Activated naive CD4-positive, alpha-beta T cell treated with anti-CD3 and anti-CD28 coated beads, Interleukin-2, amount 50 U/mL, for 24 hours (primary cell): ENCODE data around the gene GALNT7.
"Not testable (repeated sequence)": the region's sequence is repeated elsewhere in the genome, so short reads cannot be mapped to it uniquely, and the experiment has no call there.

ENCODE experiments used
- H3K27ac Mint-ChIP-seq: one replicate; pipeline ENCODE4 v1.8.0; 2021; ENCODE audit warnings: mild to moderate bottlenecking, mixed read lengths
- H3K27me3 Mint-ChIP-seq: one replicate; pipeline ENCODE4 v1.8.0; 2021; ENCODE audit warnings: mixed read lengths
- H3K36me3 Mint-ChIP-seq: one replicate; pipeline ENCODE4 v1.8.0; 2021; ENCODE audit warnings: mixed read lengths
- H3K4me1 Mint-ChIP-seq: one replicate; pipeline ENCODE4 v1.8.0; 2021; ENCODE audit warnings: mixed read lengths
- H3K4me3 Mint-ChIP-seq: one replicate; pipeline ENCODE4 v1.8.0; 2021; ENCODE audit warnings: mild to moderate bottlenecking, mixed read lengths
- H3K9me3 Mint-ChIP-seq: one replicate; pipeline ENCODE4 v1.8.0; 2021; ENCODE audit warnings: mixed read lengths

GALNT7 gene

GRCh38 chr4:173202395-173202794, 33.8 kb downstream of the GALNT7 start:
- Mint-ChIP-seq H3K27ac (no peak overlapping the region), H3K4me3 (no peak overlapping the region), H3K27me3 (no peaks in the 10 kb centered on the region)

GRCh38 chr4:173205656-173206055, 37.0 kb downstream of the GALNT7 start:
- peaks cover 10% of the 10 kb centered on the region for H3K9me3 Mint-ChIP-seq
- peaks cover 27% of the 10 kb centered on the region for H3K36me3 Mint-ChIP-seq
- no peaks in the 10 kb centered on the region for H3K27me3 Mint-ChIP-seq
- no peak overlapping the region for H3K4me3 Mint-ChIP-seq
- peaks cover 11% of the 10 kb centered on the region for H3K4me1 Mint-ChIP-seq
- no peak overlapping the region for H3K27ac Mint-ChIP-seq

More at GRCh38 chr4:173202395-173202794, 33.8 kb downstream of the GALNT7 start:
- Mint-ChIP-seq H3K36me3 (peaks cover 22% of the 10 kb centered on the region), H3K9me3 (peaks cover 10% of the 10 kb centered on the region), H3K4me1 (peaks cover 26% of the 10 kb centered on the region)

GRCh38 chr4:173208420-173208819, 39.8 kb downstream of the GALNT7 start:
- peaks cover 26% of the 10 kb centered on the region for H3K36me3 Mint-ChIP-seq
- H3K4me1 Mint-ChIP-seq: peaks cover 28% of the 10 kb centered on the region
- H3K27ac Mint-ChIP-seq: no peak overlapping the region
- no peak overlapping the region for H3K4me3 Mint-ChIP-seq
- H3K27me3 Mint-ChIP-seq: no peaks in the 10 kb centered on the region
- H3K9me3 Mint-ChIP-seq: peaks cover 10% of the 10 kb centered on the region

GRCh38 chr4:173211222-173211621, 42.6 kb downstream of the GALNT7 start:
- no peaks in the 10 kb centered on the region for H3K27me3 Mint-ChIP-seq
- H3K27ac Mint-ChIP-seq: no peak overlapping the region
- no peak overlapping the region for H3K4me3 Mint-ChIP-seq
- H3K9me3 Mint-ChIP-seq: no peaks in the 10 kb centered on the region
- peaks cover 9% of the 10 kb centered on the region for H3K36me3 Mint-ChIP-seq
- H3K4me1 Mint-ChIP-seq: peaks cover 26% of the 10 kb centered on the region

- H3K9me3 Mint-ChIP-seq: no peaks in the 10 kb centered on the region
- H3K4me1 Mint-ChIP-seq: peaks cover 24% of the 10 kb centered on the region
- peaks cover 6% of the 10 kb centered on the region for H3K36me3 Mint-ChIP-seq
- no peaks in the 10 kb centered on the region for H3K27me3 Mint-ChIP-seq
- no peak overlapping the region for H3K27ac Mint-ChIP-seq
- no peak overlapping the region for H3K4me3 Mint-ChIP-seq
These were observed 43.2 kb downstream of the GALNT7 start for GRCh38 chr4:173211838-173212237.

- peaks cover 6% of the 10 kb centered on the region for H3K36me3 Mint-ChIP-seq
- H3K4me1 Mint-ChIP-seq: peaks cover 29% of the 10 kb centered on the region
- H3K27ac Mint-ChIP-seq: no peak overlapping the region
- H3K4me3 Mint-ChIP-seq: no peak overlapping the region
- no peaks in the 10 kb centered on the region for H3K27me3 Mint-ChIP-seq
- H3K9me3 Mint-ChIP-seq: no peaks in the 10 kb centered on the region
These were observed 43.8 kb downstream of the GALNT7 start for GRCh38 chr4:173212379-173212778.

- H3K4me3 Mint-ChIP-seq: no peak overlapping the region
- peaks cover 38% of the 10 kb centered on the region for H3K4me1 Mint-ChIP-seq
- no peaks in the 10 kb centered on the region for H3K9me3 Mint-ChIP-seq
- H3K36me3 Mint-ChIP-seq: peaks cover 6% of the 10 kb centered on the region
- no peaks in the 10 kb centered on the region for H3K27me3 Mint-ChIP-seq
- no peak overlapping the region for H3K27ac Mint-ChIP-seq
These were observed 44.7 kb downstream of the GALNT7 start for GRCh38 chr4:173213296-173213695.

GRCh38 chr4:173214231-173214630, 45.6 kb downstream of the GALNT7 start:
- no peak overlapping the region for H3K4me3 Mint-ChIP-seq
- H3K9me3 Mint-ChIP-seq: no peaks in the 10 kb centered on the region
- no peak overlapping the region for H3K27ac Mint-ChIP-seq
- H3K36me3 Mint-ChIP-seq: peaks cover 3% of the 10 kb centered on the region
- peaks cover 47% of the 10 kb centered on the region for H3K4me1 Mint-ChIP-seq
- no peaks in the 10 kb centered on the region for H3K27me3 Mint-ChIP-seq

- no peak overlapping the region for H3K4me3 Mint-ChIP-seq
- H3K27me3 Mint-ChIP-seq: no peaks in the 10 kb centered on the region
- peaks cover 52% of the 10 kb centered on the region for H3K4me1 Mint-ChIP-seq
- peaks cover 2% of the 10 kb centered on the region for H3K36me3 Mint-ChIP-seq
- no peak overlapping the region for H3K27ac Mint-ChIP-seq
- H3K9me3 Mint-ChIP-seq: no peaks in the 10 kb centered on the region
These were observed 46.0 kb downstream of the GALNT7 start for GRCh38 chr4:173214661-173215060.

- H3K27ac Mint-ChIP-seq: no peak overlapping the region
- no peaks in the 10 kb centered on the region for H3K27me3 Mint-ChIP-seq
- H3K4me1 Mint-ChIP-seq: peaks cover 50% of the 10 kb centered on the region
- no peak overlapping the region for H3K4me3 Mint-ChIP-seq
- peaks cover 3% of the 10 kb centered on the region for H3K36me3 Mint-ChIP-seq
- H3K9me3 Mint-ChIP-seq: no peaks in the 10 kb centered on the region
These were observed 48.5 kb downstream of the GALNT7 start for GRCh38 chr4:173217075-173217474.

- H3K4me3 Mint-ChIP-seq: no peak overlapping the region
- peaks cover 3% of the 10 kb centered on the region for H3K36me3 Mint-ChIP-seq
- H3K27ac Mint-ChIP-seq: no peak overlapping the region
- H3K9me3 Mint-ChIP-seq: no peaks in the 10 kb centered on the region
- peaks cover 51% of the 10 kb centered on the region for H3K4me1 Mint-ChIP-seq
- H3K27me3 Mint-ChIP-seq: no peaks in the 10 kb centered on the region
These were observed 49.1 kb downstream of the GALNT7 start for GRCh38 chr4:173217727-173218126.

GRCh38 chr4:173218411-173219125, 50.0 kb downstream of the GALNT7 start:
- Mint-ChIP-seq H3K4me1 (peaks cover 48% of the 10 kb centered on the region), H3K27ac (no peak overlapping the region), H3K4me3 (no peak overlapping the region), H3K36me3 (peaks cover 3% of the 10 kb centered on the region), H3K9me3 (no peaks in the 10 kb centered on the region), H3K27me3 (no peaks in the 10 kb centered on the region)

GRCh38 chr4:173219126-173219437, 50.5 kb downstream of the GALNT7 start:
- not testable (repeated sequence) for H3K27me3 Mint-ChIP-seq, H3K27ac Mint-ChIP-seq, H3K9me3 Mint-ChIP-seq, H3K4me3 Mint-ChIP-seq, H3K36me3 Mint-ChIP-seq
- H3K4me1 Mint-ChIP-seq: peaks cover 46% of the 10 kb centered on the region

GRCh38 chr4:173223743-173224142, 55.1 kb downstream of the GALNT7 start:
- Mint-ChIP-seq H3K36me3 (peaks cover 6% of the 10 kb centered on the region), H3K4me3 (no peak overlapping the region), H3K27me3 (no peaks in the 10 kb centered on the region), H3K9me3 (no peaks in the 10 kb centered on the region), H3K4me1 (peaks cover 23% of the 10 kb centered on the region), H3K27ac (no peak overlapping the region)

GRCh38 chr4:173226401-173226888, 57.8 kb downstream of the GALNT7 start:
- peaks cover 18% of the 10 kb centered on the region for H3K4me1 Mint-ChIP-seq

GRCh38 chr4:173227756-173228155, 59.1 kb downstream of the GALNT7 start:
- Mint-ChIP-seq H3K9me3 (no peaks in the 10 kb centered on the region), H3K4me3 (no peak overlapping the region), H3K27me3 (no peaks in the 10 kb centered on the region), H3K4me1 (peaks cover 19% of the 10 kb centered on the region), H3K27ac (no peak overlapping the region), H3K36me3 (peaks cover 3% of the 10 kb centered on the region)

More at GRCh38 chr4:173226401-173226888, 57.8 kb downstream of the GALNT7 start:
- no peak overlapping the region for H3K4me3 Mint-ChIP-seq
- peaks cover 3% of the 10 kb centered on the region for H3K36me3 Mint-ChIP-seq
- H3K27ac Mint-ChIP-seq: no peak overlapping the region
- H3K9me3 Mint-ChIP-seq: no peaks in the 10 kb centered on the region
- no peaks in the 10 kb centered on the region for H3K27me3 Mint-ChIP-seq

- Mint-ChIP-seq H3K27ac (no peak overlapping the region), H3K4me1 (peaks cover 18% of the 10 kb centered on the region), H3K9me3 (no peaks in the 10 kb centered on the region), H3K27me3 (no peaks in the 10 kb centered on the region), H3K4me3 (no peak overlapping the region), H3K36me3 (no peaks in the 10 kb centered on the region)
These were observed 61.5 kb downstream of the GALNT7 start for GRCh38 chr4:173230062-173230461.
